Measurements from ENCODE around the gene DYSF. TPM values are rescaled to one million over a fixed set of nuclear protein-coding genes. Genes with fewer than 3 reads are reported as not detected.

DYSF gene
- total RNA-seq, 1 experiment from 2014 or later, result 0.24 TPM

DNA sequence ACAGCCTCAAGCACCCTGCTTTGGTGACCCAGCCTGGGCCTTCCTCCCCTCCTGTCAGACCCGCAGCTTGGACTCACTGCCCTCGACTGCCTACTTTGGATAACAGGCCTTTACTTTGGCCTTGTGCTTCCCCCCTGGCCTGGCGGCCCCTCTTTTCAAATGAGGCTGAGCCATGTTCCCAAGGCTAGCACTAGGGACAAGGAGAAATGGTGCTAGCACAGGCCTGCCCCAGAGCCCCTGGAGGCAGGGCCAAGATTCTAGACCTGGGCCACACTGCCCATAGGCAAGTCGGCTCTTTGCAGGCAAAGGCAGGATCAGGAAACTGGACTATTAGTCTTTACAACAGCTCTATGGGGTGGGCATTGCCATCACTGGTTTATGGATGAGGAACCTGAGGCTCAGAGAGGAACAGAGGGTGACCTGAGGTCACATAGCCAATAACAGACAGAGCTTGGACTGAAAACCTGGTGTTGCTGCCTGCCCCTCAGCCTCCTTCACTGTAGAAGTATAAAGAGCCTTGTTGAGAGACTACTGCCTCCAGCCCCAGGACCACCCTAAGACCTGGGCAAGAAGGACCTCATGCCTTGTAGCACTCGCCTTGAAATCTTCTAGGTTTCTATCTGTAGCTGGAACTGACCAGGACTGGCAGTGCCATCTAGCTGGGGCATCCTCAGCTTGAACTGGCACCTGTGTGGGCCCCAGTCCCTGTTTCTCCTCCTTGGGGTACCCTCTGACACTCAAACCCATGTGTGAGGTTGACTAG, 266.3 kb downstream of the DYSF start:
- Histone ChIP-seq H3K36me3 (ENCODE audit: insufficient read depth, low read length, poor library complexity, severe bottlenecking) (no peaks in the 10 kb centered on the region), H3K9me3 (ENCODE audit: low read depth, low read length, poor library complexity, severe bottlenecking) (no peaks in the 10 kb centered on the region), H3K4me3 (ENCODE audit: low read depth, low read length, poor library complexity, severe bottlenecking) (no peak overlapping the region), H3K27ac (ENCODE audit: low read depth, low read length, poor library complexity, severe bottlenecking) (no peak overlapping the region), H3K4me1 (ENCODE audit: insufficient read depth, low read length, poor library complexity, severe bottlenecking) (no peaks in the 10 kb centered on the region), H3K27me3 (replicated peaks; ENCODE audit: insufficient read depth, low read depth, low read length, poor library complexity) (no peaks in the 10 kb centered on the region)
- ChIA-PET POLR2A (ENCODE audit: low non-redundant PET) (no interaction called here), CTCF (no interaction called here)
- intact Hi-C loops (cut with micrococcal nuclease; ENCODE audit: unreplicated experiment), result no loop called here
- DNase-seq (ENCODE audit: low spot score), result no peak
- no TSS peak for BruUV-seq (replicated peaks)
- TF ChIP-seq EZH2 (IDR thresholded peaks at IDR 0.05; ENCODE audit: borderline replicate concordance, low read depth, low read length, poor library complexity, severe bottlenecking), result no peak
- TF ChIP-seq, protein P1, sequence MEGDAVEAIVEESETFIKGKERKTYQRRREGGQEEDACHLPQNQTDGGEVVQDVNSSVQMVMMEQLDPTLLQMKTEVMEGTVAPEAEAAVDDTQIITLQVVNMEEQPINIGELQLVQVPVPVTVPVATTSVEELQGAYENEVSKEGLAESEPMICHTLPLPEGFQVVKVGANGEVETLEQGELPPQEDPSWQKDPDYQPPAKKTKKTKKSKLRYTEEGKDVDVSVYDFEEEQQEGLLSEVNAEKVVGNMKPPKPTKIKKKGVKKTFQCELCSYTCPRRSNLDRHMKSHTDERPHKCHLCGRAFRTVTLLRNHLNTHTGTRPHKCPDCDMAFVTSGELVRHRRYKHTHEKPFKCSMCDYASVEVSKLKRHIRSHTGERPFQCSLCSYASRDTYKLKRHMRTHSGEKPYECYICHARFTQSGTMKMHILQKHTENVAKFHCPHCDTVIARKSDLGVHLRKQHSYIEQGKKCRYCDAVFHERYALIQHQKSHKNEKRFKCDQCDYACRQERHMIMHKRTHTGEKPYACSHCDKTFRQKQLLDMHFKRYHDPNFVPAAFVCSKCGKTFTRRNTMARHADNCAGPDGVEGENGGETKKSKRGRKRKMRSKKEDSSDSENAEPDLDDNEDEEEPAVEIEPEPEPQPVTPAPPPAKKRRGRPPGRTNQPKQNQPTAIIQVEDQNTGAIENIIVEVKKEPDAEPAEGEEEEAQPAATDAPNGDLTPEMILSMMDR (conservative IDR thresholded peaks at IDR 0.05; ENCODE audit: low read depth, low read length), result no peak

DNA sequence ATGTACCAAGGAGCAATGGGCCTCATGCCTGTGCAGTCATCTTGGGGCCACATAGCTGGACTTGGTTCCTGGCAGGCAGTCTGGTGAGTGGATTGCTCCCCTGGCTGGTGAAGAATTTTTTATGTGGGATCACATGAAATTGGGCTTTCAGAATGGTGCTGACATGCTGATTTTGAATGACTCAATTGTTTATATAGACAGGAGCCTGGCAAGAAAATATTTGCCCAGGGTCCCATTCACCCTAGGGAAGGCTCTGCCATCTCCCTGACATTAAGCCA, 266.9 kb downstream of the DYSF start:
- ChIA-PET CTCF (no interaction called here), POLR2A (ENCODE audit: low non-redundant PET) (no interaction called here)
- no TSS peak for BruUV-seq (replicated peaks)
- no peak for TF ChIP-seq EZH2 (IDR thresholded peaks at IDR 0.05; ENCODE audit: borderline replicate concordance, low read depth, low read length, poor library complexity, severe bottlenecking)
- TF ChIP-seq, protein P1 (conservative IDR thresholded peaks at IDR 0.05; ENCODE audit: low read depth, low read length), result no peak
- Histone ChIP-seq H3K9me3 (ENCODE audit: low read depth, low read length, poor library complexity, severe bottlenecking) (no peaks in the 10 kb centered on the region), H3K27ac (ENCODE audit: low read depth, low read length, poor library complexity, severe bottlenecking) (no peak overlapping the region), H3K36me3 (ENCODE audit: insufficient read depth, low read length, poor library complexity, severe bottlenecking) (no peaks in the 10 kb centered on the region), H3K27me3 (replicated peaks; ENCODE audit: insufficient read depth, low read depth, low read length, poor library complexity) (no peaks in the 10 kb centered on the region), H3K4me1 (ENCODE audit: insufficient read depth, low read length, poor library complexity, severe bottlenecking) (no peaks in the 10 kb centered on the region), H3K4me3 (ENCODE audit: low read depth, low read length, poor library complexity, severe bottlenecking) (no peak overlapping the region)
- intact Hi-C loops (cut with micrococcal nuclease; ENCODE audit: unreplicated experiment), result no loop called here
- no peak for DNase-seq (ENCODE audit: low spot score)

DNA sequence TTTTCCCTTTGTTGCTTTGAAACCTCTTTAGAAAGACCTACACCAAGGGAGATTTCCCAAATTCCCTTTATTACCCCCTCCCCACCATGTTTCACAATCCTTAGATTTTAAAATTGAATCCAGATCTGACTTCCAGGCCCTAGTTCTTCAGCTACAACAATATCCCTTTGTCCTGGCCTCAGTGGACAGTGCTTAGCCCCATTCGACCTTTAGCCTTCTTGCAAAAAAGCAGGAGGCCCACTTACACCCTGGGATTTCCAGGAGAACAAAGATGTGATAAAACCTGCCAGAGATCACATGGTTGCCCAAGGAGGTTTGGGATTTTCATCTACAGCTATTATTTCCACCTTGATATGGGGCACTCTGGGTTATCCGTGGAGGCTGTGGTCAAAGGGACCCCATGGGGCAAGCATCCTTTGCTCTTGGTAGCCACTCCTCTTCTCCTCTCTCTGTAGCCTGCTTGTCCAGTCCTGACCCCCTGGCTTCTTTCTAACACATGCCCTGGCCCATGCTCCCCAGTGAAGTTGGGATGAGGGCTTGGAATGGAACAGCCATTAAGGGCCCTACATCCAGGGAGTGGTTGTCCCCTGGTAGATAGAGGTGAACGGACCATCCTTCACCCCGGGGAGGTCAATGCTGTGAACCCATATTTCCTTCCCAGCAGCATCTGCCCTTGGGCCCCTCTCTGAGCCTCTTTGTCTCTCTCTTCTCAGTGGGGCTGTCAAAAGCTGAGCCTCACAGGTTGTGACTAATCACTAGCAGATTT, 267.4 kb downstream of the DYSF start:
- no peaks in the 10 kb centered on the region for H3K4me1 ChIP-seq (ENCODE audit: insufficient read depth, low read length, poor library complexity, severe bottlenecking)
- intact Hi-C loops (cut with micrococcal nuclease; ENCODE audit: unreplicated experiment), result no loop called here
- H3K27me3 ChIP-seq (replicated peaks; ENCODE audit: insufficient read depth, low read depth, low read length, poor library complexity), result no peaks in the 10 kb centered on the region
- TF ChIP-seq EZH2 (IDR thresholded peaks at IDR 0.05; ENCODE audit: borderline replicate concordance, low read depth, low read length, poor library complexity, severe bottlenecking), result no peak
- TF ChIP-seq, protein P1 (conservative IDR thresholded peaks at IDR 0.05; ENCODE audit: low read depth, low read length), result no peak
- DNase-seq (ENCODE audit: low spot score), result no peak
- no peak overlapping the region for H3K27ac ChIP-seq (ENCODE audit: low read depth, low read length, poor library complexity, severe bottlenecking)
- no peak overlapping the region for H3K4me3 ChIP-seq (ENCODE audit: low read depth, low read length, poor library complexity, severe bottlenecking)
- BruUV-seq (replicated peaks), result no TSS peak
- no peaks in the 10 kb centered on the region for H3K9me3 ChIP-seq (ENCODE audit: low read depth, low read length, poor library complexity, severe bottlenecking)
- H3K36me3 ChIP-seq (ENCODE audit: insufficient read depth, low read length, poor library complexity, severe bottlenecking), result no peaks in the 10 kb centered on the region
- ChIA-PET POLR2A (ENCODE audit: low non-redundant PET) (no interaction called here), CTCF (no interaction called here)
